MCF 10A (cell line): ENCODE results near the gene TMEM187. TPM values are rescaled to one million over a fixed set of nuclear protein-coding genes. Genes with fewer than 3 reads are reported as not detected.

Experiments used
- BruUV-seq: library from RNA; stranded (reverse); fragments of 400-500 nt; replicated peaks from 2 replicates; lab custom pipeline; 2021; lab: Mats Ljungman, UMichigan
- CTCF ChIA-PET: fragments of 300-600 bp; sonication (Branson Sonifier 250); formaldehyde crosslinking; extraction: SDS; loops from one replicate; lab custom pipeline; 2021; ENCODE audit warnings: antibody characterized with exemption, inconsistent platforms; lab: Yijun Ruan, JAX
- POLR2A ChIA-PET: fragments of 300-600, 350-650 bp; sonication (Branson Sonifier 250); formaldehyde crosslinking; extraction: SDS; loops from one replicate; lab custom pipeline; 2020; ENCODE audit warnings: antibody characterized with exemption, inconsistent platforms; lab: Yijun Ruan, JAX
- DNase-seq: peaks from one replicate; pipeline ENCODE4 v3.0.0-alpha.2; 2018; ENCODE audit not compliant: unreplicated experiment
- H3K27ac Mint-ChIP-seq: one replicate; pipeline ENCODE4 v1.8.0; 2022; ENCODE audit warnings: mild to moderate bottlenecking, low read depth, mixed read lengths; ENCODE audit not compliant: unreplicated experiment
- H3K27me3 Mint-ChIP-seq: one replicate; pipeline ENCODE4 v1.8.0; 2022; ENCODE audit warnings: mixed read lengths; ENCODE audit not compliant: insufficient read depth, unreplicated experiment
- H3K36me3 Mint-ChIP-seq: one replicate; pipeline ENCODE4 v1.8.0; 2022; ENCODE audit warnings: mild to moderate bottlenecking, moderate library complexity, mixed read lengths; ENCODE audit not compliant: insufficient read depth, unreplicated experiment
- H3K4me1 Mint-ChIP-seq: one replicate; pipeline ENCODE4 v1.8.0; 2022; ENCODE audit warnings: mixed read lengths; ENCODE audit not compliant: insufficient read depth, unreplicated experiment
- H3K4me3 Mint-ChIP-seq: one replicate; pipeline ENCODE4 v1.8.0; 2022; ENCODE audit warnings: mild to moderate bottlenecking, moderate library complexity, mixed read lengths; ENCODE audit not compliant: unreplicated experiment
- H3K9me3 Mint-ChIP-seq: one replicate; pipeline ENCODE4 v1.8.0; 2022; ENCODE audit warnings: mixed read lengths; ENCODE audit not compliant: unreplicated experiment
- CTCF ChIP-seq: fragments of 200-600 bp; IDR thresholded peaks from one replicate; pipeline ENCODE4 v1.8.0; 2022; ENCODE audit warnings: antibody characterized with exemption, mild to moderate bottlenecking; ENCODE audit not compliant: unreplicated experiment
- intact Hi-C: fragments of 100-400 bp; cut with micrococcal nuclease; formaldehyde crosslinking; loops from 2 replicates; pipeline ENCODE4 v1.14.1; 2022
- total RNA-seq: library from RNA; stranded (reverse); gene quantifications from 2 replicates; pipeline ENCODE4 v1.2.3, GENCODE V29; 2022

Gene TMEM187
- total RNA-seq, 1 experiment from 2014 or later = 9.3 TPM

GRCh38 chrX:153981231-153981630 is 8.7 kb downstream of the TMEM187 start:
- Mint-ChIP-seq H3K27ac (no peak overlapping the region), H3K9me3 (no peaks in the 10 kb centered on the region), H3K27me3 (no peaks in the 10 kb centered on the region), H3K4me3 (no peak overlapping the region), H3K36me3 (peaks cover 7% of the 10 kb centered on the region), H3K4me1 (no peaks in the 10 kb centered on the region)
- intact Hi-C loops = no loop called here
- no peak for DNase-seq
- ChIA-PET POLR2A (no interaction called here), CTCF (interaction anchor here (0.5 to 4.9 kb wide), 2 partner anchors 33 to 56 kb away, joined by 3 to 15 read pairs; no protein-coding TSS in a partner anchor)
- no peak for TF ChIP-seq CTCF
- no TSS peak for BruUV-seq

- Mint-ChIP-seq H3K27me3 (no peaks in the 10 kb centered on the region), H3K27ac (no peak overlapping the region), H3K36me3 (peaks cover 7% of the 10 kb centered on the region), H3K4me3 (no peak overlapping the region), H3K9me3 (no peaks in the 10 kb centered on the region), H3K4me1 (no peaks in the 10 kb centered on the region)
- no peak for TF ChIP-seq CTCF
- CTCF ChIA-PET = interaction anchor here (0.5 kb wide), 1 partner anchor 57 kb away, joined by 3 read pairs; no protein-coding TSS in a partner anchor
- no TSS peak for BruUV-seq
- POLR2A ChIA-PET = no interaction called here
- intact Hi-C loops = no loop called here
- DNase-seq = no peak
Observed at GRCh38 chrX:153981771-153982533, 9.4 kb downstream of the TMEM187 start.

GRCh38 chrX:153983321-153983801 is 10.8 kb downstream of the TMEM187 start:
- intact Hi-C loops = no loop called here
- POLR2A ChIA-PET = no interaction called here
- CTCF ChIA-PET = no interaction called here
- no peak for TF ChIP-seq CTCF
- H3K4me3 Mint-ChIP-seq = no peak overlapping the region
- BruUV-seq = no TSS peak
- H3K27me3 Mint-ChIP-seq = no peaks in the 10 kb centered on the region
- H3K27ac Mint-ChIP-seq = no peak overlapping the region
- no peak for DNase-seq
- H3K4me1 Mint-ChIP-seq = no peaks in the 10 kb centered on the region
- H3K9me3 Mint-ChIP-seq = no peaks in the 10 kb centered on the region
- peaks cover 7% of the 10 kb centered on the region for H3K36me3 Mint-ChIP-seq

GRCh38 chrX:153984351-153985178 is 12.0 kb downstream of the TMEM187 start:
- no peaks in the 10 kb centered on the region for H3K4me1 Mint-ChIP-seq
- BruUV-seq = no TSS peak
- no peaks in the 10 kb centered on the region for H3K9me3 Mint-ChIP-seq
- no peak overlapping the region for H3K27ac Mint-ChIP-seq
- intact Hi-C loops = no loop called here
- DNase-seq = no peak
- peaks cover 8% of the 10 kb centered on the region for H3K27me3 Mint-ChIP-seq
- no peak for TF ChIP-seq CTCF
- CTCF ChIA-PET = interaction anchor here (0.6 kb wide), 1 partner anchor 25 kb away, joined by 3 read pairs; no protein-coding TSS in a partner anchor
- POLR2A ChIA-PET = interaction anchor here (1.0 kb wide), 1 partner anchor 10 kb away, joined by 3 read pairs; no protein-coding TSS in a partner anchor
- H3K36me3 Mint-ChIP-seq = peaks cover 7% of the 10 kb centered on the region
- H3K4me3 Mint-ChIP-seq = no peak overlapping the region
